Right lobe of liver (tissue), 6 donors: ENCODE results near the gene SPTLC3. TPM values are rescaled to one million over a fixed set of nuclear protein-coding genes. Genes with fewer than 3 reads are reported as not detected.

ENCODE experiments used
- ATAC-seq, 4 donors: fragments of 200-7000 bp; cut with Tn5 transposase; one replicate each; pipeline ENCODE4 v1.9.1; 2020; ENCODE audit warnings: mild to moderate bottlenecking in 4 of 4, moderate library complexity in 4 of 4
- DNase-seq, 3 donors: peaks; one replicate each; pipeline ENCODE4 v3.0.0-alpha.2; 2020
- H3K27ac ChIP-seq, 3 donors: fragments of 200-600 bp; one replicate each; pipeline ENCODE4 v1.8.0; 2022
- H3K27me3 ChIP-seq, 2 donors: fragments of 200-600 bp; one replicate each; pipeline ENCODE4 v1.8.0; 2022
- H3K36me3 ChIP-seq, 4 donors: fragments of 200-600 bp; sonication (generic) in 1 of 4; one replicate each; pipeline versions ENCODE4 v1.5.1 to v1.8.0; 2017 to 2022; ENCODE audit warnings: control low read depth in 1 of 4
- H3K4me1 ChIP-seq, 4 donors: fragments of 200-600 bp; sonication (generic) in 1 of 4; one replicate each; pipeline versions ENCODE4 v1.5.1 to v1.8.0; 2017 to 2022; ENCODE audit warnings: control low read depth in 1 of 4
- H3K4me3 ChIP-seq, 3 donors: fragments of 200-600 bp; one replicate each; pipeline ENCODE4 v1.8.0; 2022
- H3K9me3 ChIP-seq, 4 donors: fragments of 200-600 bp; sonication (generic) in 1 of 4; one replicate each; pipeline versions ENCODE4 v1.5.1 to v1.8.0; 2017 to 2022; ENCODE audit warnings: control low read depth in 1 of 4
- POLR2A ChIP-seq: fragments of 450-650 bp; IDR thresholded peaks from one replicate; pipeline ENCODE4 v1.6.1; 2017; ENCODE audit warnings: antibody characterized with exemption, mild to moderate bottlenecking
- WGBS: methylation state at CpG from one replicate; pipeline ENCODE4 v1.1.6; 2018; ENCODE audit warnings: low coverage, low lambda C conversion rate; ENCODE audit not compliant: insufficient coverage; ENCODE audit errors: missing lambda C conversion rate; 5-methylcytosine and 5-hydroxymethylcytosine counted together
- intact Hi-C, 2 donors: fragments of 100-400 bp; cut with DNase I; formaldehyde crosslinking; loops; one replicate each; pipeline versions ENCODE4 v1.11.2 to v1.14.1; 2022
- total RNA-seq, 6 experiments: library from RNA; depleted of rRNA in 2 of 6; stranded (reverse); fragments of >200 nt in 2 of 6; fragmentation: NEBNext Ultra II Directional in 3 of 6; extraction: Animal tissue kit (Norgen Biotek cat#: 25700) in 3 of 6; gene quantifications; one replicate each; pipeline versions ENCODE4 v1.1.0 to v1.2.4, GENCODE V29; 2016 to 2023
- TF ChIP-seq, protein P1 (sequence below), 4 donors: fragments of 200-600 bp in 3 of 4; fragments of 450-650 bp in 1 of 4; IDR thresholded peaks; one replicate each; pipeline versions ENCODE4 v1.5.1 to v1.8.0; 2016 to 2022; ENCODE audit warnings: antibody characterized with exemption in 4 of 4, mild to moderate bottlenecking in 2 of 4
- donor health status: DM: no; HTN: yes; CAD: no.
- donor health status: DM: no; HTN: no; CAD: no.
- donor health status: DM: no; HTN: no; CAD: no.
- donor health status: DM: no; HTN: yes; CAD: no.
- donor health status: DM: no; HTN: yes; CAD: no.

The SPTLC3 gene
- total RNA-seq, 6 experiments from 2014 or later = 16.4 to 25.6 (median 24.8) TPM

DNA sequence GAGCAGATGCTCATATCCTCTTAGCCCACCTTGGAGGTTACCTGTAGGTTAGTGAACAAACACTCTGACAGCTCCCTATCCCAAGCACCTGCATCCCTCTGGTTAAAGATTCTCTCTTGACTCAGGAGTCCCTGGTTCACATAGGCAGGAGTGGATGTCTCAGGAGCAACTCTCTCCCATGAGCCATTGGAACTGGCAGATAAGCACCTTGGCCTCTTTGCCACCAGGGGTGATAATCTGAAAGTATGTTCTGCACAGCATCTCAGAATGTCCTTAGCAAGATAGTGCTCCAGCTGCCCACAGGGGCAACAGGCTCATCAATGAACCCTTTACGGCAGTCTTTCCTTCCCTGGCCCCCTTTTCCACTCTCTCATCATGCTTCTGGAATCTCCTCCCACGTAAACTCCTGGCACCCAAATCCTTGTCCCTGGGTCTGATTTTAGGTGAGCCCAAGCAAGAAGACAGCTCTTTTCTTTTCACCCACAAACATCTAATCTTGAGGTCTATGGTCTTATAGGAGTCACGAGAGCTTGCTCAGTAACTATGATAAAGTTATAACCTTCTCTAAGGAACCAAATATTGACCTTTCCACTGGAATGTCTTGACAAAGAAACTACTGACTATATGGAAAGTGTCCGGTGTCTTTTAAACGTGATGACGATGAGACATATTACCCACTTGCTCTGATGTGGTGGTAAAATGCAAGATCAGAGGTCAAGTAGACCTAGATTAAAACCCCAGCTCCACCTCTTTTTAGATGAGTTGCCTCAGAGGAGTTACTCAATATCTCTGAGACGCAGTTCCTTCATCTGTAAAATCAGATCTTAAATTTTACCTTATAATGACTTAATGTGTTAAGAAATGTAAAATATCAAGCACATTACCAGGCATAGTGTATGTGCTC is 172.5 kb downstream of the SPTLC3 start:
- no peak for TF ChIP-seq POLR2A
- TF ChIP-seq, protein P1, sequence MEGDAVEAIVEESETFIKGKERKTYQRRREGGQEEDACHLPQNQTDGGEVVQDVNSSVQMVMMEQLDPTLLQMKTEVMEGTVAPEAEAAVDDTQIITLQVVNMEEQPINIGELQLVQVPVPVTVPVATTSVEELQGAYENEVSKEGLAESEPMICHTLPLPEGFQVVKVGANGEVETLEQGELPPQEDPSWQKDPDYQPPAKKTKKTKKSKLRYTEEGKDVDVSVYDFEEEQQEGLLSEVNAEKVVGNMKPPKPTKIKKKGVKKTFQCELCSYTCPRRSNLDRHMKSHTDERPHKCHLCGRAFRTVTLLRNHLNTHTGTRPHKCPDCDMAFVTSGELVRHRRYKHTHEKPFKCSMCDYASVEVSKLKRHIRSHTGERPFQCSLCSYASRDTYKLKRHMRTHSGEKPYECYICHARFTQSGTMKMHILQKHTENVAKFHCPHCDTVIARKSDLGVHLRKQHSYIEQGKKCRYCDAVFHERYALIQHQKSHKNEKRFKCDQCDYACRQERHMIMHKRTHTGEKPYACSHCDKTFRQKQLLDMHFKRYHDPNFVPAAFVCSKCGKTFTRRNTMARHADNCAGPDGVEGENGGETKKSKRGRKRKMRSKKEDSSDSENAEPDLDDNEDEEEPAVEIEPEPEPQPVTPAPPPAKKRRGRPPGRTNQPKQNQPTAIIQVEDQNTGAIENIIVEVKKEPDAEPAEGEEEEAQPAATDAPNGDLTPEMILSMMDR (IDR thresholded peaks at IDR 0.05) = no peak
- Histone ChIP-seq H3K27me3 (no peaks in the 10 kb centered on the region), H3K36me3 (no peaks in the 10 kb centered on the region), H3K27ac (no peak overlapping the region), H3K9me3 (no peaks in the 10 kb centered on the region), H3K4me1 (no peaks in the 10 kb centered on the region), H3K4me3 (no peak overlapping the region)
- no peak for ATAC-seq
- intact Hi-C loops = no loop called here
- DNase-seq = no peak
- WGBS = 59% methylated on average over 6 of the region's 7 CpGs

DNA sequence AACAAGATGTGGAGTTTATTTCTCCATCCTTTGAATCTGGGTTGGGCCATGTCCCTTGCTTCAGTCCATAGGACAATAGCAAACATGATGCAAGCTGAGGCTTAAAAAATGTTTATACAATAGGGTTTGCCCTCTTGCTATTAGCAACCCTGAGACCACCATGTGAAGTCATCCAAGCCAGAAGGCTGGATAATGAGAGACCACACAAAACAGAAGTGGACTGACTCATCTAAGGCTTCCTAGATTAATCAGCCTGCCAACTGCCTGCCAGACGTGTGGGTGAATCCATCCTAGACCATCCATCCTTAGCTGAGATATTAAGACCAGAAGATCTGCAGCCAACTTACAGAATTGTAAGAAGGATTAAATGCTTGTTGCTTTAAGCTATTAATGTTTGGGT is 174.2 kb downstream of the SPTLC3 start:
- H3K27ac ChIP-seq = no peak overlapping the region
- WGBS = 60% methylated on average over 1 of the region's 1 CpG
- H3K4me1 ChIP-seq = no peaks in the 10 kb centered on the region
- no peak for DNase-seq
- TF ChIP-seq, protein P1 (IDR thresholded peaks at IDR 0.05) = no peak
- TF ChIP-seq POLR2A = no peak
- no peaks in the 10 kb centered on the region for H3K9me3 ChIP-seq
- ATAC-seq = no peak
- no peaks in the 10 kb centered on the region for H3K36me3 ChIP-seq
- H3K27me3 ChIP-seq = no peaks in the 10 kb centered on the region
- no peak overlapping the region for H3K4me3 ChIP-seq
- intact Hi-C loops = no loop called here

DNA sequence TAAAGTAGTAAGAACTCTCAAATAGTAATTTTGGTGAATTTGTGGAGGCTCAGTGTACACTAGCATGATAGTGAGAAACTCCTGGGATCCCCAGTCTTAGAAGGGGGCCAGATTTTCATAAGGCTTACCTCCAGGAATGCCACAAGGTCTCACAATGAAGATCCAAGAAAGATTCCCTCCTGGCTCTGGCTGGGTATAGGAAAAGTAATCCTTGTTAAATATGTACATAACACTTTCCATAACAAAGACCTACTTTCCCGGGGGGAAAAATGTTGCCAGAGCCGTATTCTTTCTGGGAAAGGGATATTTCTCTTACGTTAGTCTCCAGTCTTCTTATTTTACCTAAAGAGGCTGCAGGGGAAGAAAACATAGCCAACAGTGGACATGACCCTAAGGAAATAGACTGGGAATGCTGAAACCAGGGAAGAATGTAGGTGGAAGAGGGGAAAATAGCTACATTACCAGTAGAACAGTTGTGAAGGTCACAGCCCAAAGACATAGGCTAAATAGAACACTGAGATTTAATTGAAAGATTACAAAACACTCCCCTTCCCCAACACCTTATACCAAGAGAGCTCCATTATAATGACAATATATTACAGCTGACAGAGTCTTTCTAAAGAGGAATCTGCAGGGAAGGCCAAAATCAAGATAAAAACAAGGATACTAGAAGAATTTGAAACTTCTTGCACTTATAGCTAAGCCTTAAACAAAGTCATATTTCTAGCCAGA is 177.4 kb downstream of the SPTLC3 start:
- H3K4me1 ChIP-seq = no peaks in the 10 kb centered on the region
- TF ChIP-seq, protein P1 (IDR thresholded peaks at IDR 0.05) = no peak
- TF ChIP-seq POLR2A = no peak
- intact Hi-C loops = no loop called here
- DNase-seq (no peak), ATAC-seq (no peak)
- 50% methylated on average over 3 of the region's 3 CpGs for WGBS
- H3K36me3 ChIP-seq = no peaks in the 10 kb centered on the region
- no peaks in the 10 kb centered on the region for H3K27me3 ChIP-seq
- no peak overlapping the region for H3K27ac ChIP-seq
- no peak overlapping the region for H3K4me3 ChIP-seq
- H3K9me3 ChIP-seq = no peaks in the 10 kb centered on the region

DNA sequence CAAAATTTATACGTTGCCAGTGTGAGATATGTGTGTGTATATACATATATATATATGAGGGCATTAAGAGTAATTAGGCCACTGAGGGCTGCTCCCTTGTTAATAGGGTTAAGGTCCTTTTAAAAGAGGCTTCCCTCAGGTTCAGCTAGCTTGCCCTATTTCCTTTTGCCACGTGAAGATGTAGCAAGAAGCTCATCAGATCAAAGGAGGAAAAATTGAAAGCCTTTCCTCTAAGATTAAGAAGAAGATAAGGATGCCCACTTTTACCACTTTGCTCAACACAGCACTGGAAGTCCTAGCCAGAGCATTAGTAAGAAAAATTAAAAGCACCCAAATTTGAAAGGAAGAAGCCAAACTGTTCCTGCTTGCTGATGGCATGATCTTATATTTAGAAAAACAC is 179.1 kb downstream of the SPTLC3 start:
- 51% methylated on average over 2 of the region's 2 CpGs for WGBS
- no peak overlapping the region for H3K4me3 ChIP-seq
- H3K27me3 ChIP-seq = no peaks in the 10 kb centered on the region
- intact Hi-C loops = no loop called here
- no peak for TF ChIP-seq POLR2A
- TF ChIP-seq, protein P1 (IDR thresholded peaks at IDR 0.05) = no peak
- DNase-seq (no peak), ATAC-seq (no peak)
- H3K9me3 ChIP-seq = no peaks in the 10 kb centered on the region
- H3K36me3 ChIP-seq = no peaks in the 10 kb centered on the region
- H3K4me1 ChIP-seq = no peaks in the 10 kb centered on the region
- H3K27ac ChIP-seq = no peak overlapping the region
